Measurements from ENCODE around the gene SLC7A14.

The SLC7A14 gene

GRCh38 chr3:170558427-170558826, 27.4 kb downstream of the SLC7A14 start:
- no peak overlapping the region for H3K4me3 ChIP-seq (ENCODE audit: low read length, poor library complexity, severe bottlenecking)
- H3F3A ChIP-seq (ENCODE audit: low read depth): no peaks in the 10 kb centered on the region
- H4K20me1 ChIP-seq (ENCODE audit: insufficient read depth, low read length, poor library complexity, severe bottlenecking): no peaks in the 10 kb centered on the region
- no peaks in the 10 kb centered on the region for H3K4me1 ChIP-seq (ENCODE audit: insufficient read depth, low read length, poor library complexity, severe bottlenecking)
- H3K27me3 ChIP-seq (ENCODE audit: insufficient read depth, low read length, poor library complexity, severe bottlenecking): peaks cover 9% of the 10 kb centered on the region
- no peak overlapping the region for H3K9ac ChIP-seq (ENCODE audit: low read depth, low read length, poor library complexity, severe bottlenecking)
- H2AFZ ChIP-seq (ENCODE audit: low read length): no peak overlapping the region
- H3K9me2 ChIP-seq (replicated peaks; ENCODE audit: low read depth, low read length): no peaks in the 10 kb centered on the region
- H3K4me2 ChIP-seq (ENCODE audit: low read depth, low read length, poor library complexity, severe bottlenecking): no peak overlapping the region
- H3K9me3 ChIP-seq (ENCODE audit: insufficient read depth, low read depth, low read length): no peaks in the 10 kb centered on the region
- H3K36me3 ChIP-seq (ENCODE audit: insufficient read depth, low read length): no peaks in the 10 kb centered on the region
- H3K79me2 ChIP-seq (ENCODE audit: insufficient read depth, low read length): no peaks in the 10 kb centered on the region
- TF ChIP-seq CTCF (conservative IDR thresholded peaks at IDR 0.05; ENCODE audit: low read length) (no peak), EZH2phosphoT487 (IDR thresholded peaks at IDR 0.05; ENCODE audit: borderline replicate concordance) (no peak)

- H4K20me1 ChIP-seq (ENCODE audit: insufficient read depth, low read length, poor library complexity, severe bottlenecking): no peaks in the 10 kb centered on the region
- no peaks in the 10 kb centered on the region for H3K9me2 ChIP-seq (replicated peaks; ENCODE audit: low read depth, low read length)
- no peak overlapping the region for H3K9ac ChIP-seq (ENCODE audit: low read depth, low read length, poor library complexity, severe bottlenecking)
- no peaks in the 10 kb centered on the region for H3F3A ChIP-seq (ENCODE audit: low read depth)
- no peak for TF ChIP-seq CTCF (conservative IDR thresholded peaks at IDR 0.05; ENCODE audit: low read length)
- no peak for TF ChIP-seq EZH2phosphoT487 (IDR thresholded peaks at IDR 0.05; ENCODE audit: borderline replicate concordance)
- H3K79me2 ChIP-seq (ENCODE audit: insufficient read depth, low read length): no peaks in the 10 kb centered on the region
- peaks cover 4% of the 10 kb centered on the region for H3K4me1 ChIP-seq (ENCODE audit: insufficient read depth, low read length, poor library complexity, severe bottlenecking)
- no peaks in the 10 kb centered on the region for H3K9me3 ChIP-seq (ENCODE audit: insufficient read depth, low read depth, low read length)
- H3K36me3 ChIP-seq (ENCODE audit: insufficient read depth, low read length): no peaks in the 10 kb centered on the region
- no peak overlapping the region for H3K4me2 ChIP-seq (ENCODE audit: low read depth, low read length, poor library complexity, severe bottlenecking)
- no peak overlapping the region for H2AFZ ChIP-seq (ENCODE audit: low read length)
- no peak overlapping the region for H3K4me3 ChIP-seq (ENCODE audit: low read length, poor library complexity, severe bottlenecking)
- H3K27me3 ChIP-seq (ENCODE audit: insufficient read depth, low read length, poor library complexity, severe bottlenecking): peaks cover 9% of the 10 kb centered on the region
These were observed 30.5 kb downstream of the SLC7A14 start for GRCh38 chr3:170555329-170555728.

- Histone ChIP-seq H3K9me3 (ENCODE audit: insufficient read depth, low read depth, low read length) (no peaks in the 10 kb centered on the region), H3K4me2 (ENCODE audit: low read depth, low read length, poor library complexity, severe bottlenecking) (no peak overlapping the region), H3K9me2 (replicated peaks; ENCODE audit: low read depth, low read length) (no peaks in the 10 kb centered on the region), H3K9ac (ENCODE audit: low read depth, low read length, poor library complexity, severe bottlenecking) (no peak overlapping the region), H2AFZ (ENCODE audit: low read length) (no peak overlapping the region), H3K79me2 (ENCODE audit: insufficient read depth, low read length) (no peaks in the 10 kb centered on the region), H3F3A (ENCODE audit: low read depth) (no peaks in the 10 kb centered on the region), H4K20me1 (ENCODE audit: insufficient read depth, low read length, poor library complexity, severe bottlenecking) (no peaks in the 10 kb centered on the region), H3K4me3 (ENCODE audit: low read length, poor library complexity, severe bottlenecking) (no peak overlapping the region), H3K36me3 (ENCODE audit: insufficient read depth, low read length) (no peaks in the 10 kb centered on the region), H3K27me3 (ENCODE audit: insufficient read depth, low read length, poor library complexity, severe bottlenecking) (peaks cover 5% of the 10 kb centered on the region), H3K4me1 (ENCODE audit: insufficient read depth, low read length, poor library complexity, severe bottlenecking) (peaks cover 15% of the 10 kb centered on the region)
- TF ChIP-seq CTCF (conservative IDR thresholded peaks at IDR 0.05; ENCODE audit: low read length): no peak
- no peak for TF ChIP-seq EZH2phosphoT487 (IDR thresholded peaks at IDR 0.05; ENCODE audit: borderline replicate concordance)
These were observed 31.8 kb downstream of the SLC7A14 start for GRCh38 chr3:170553788-170554757.
